CD4-positive, alpha-beta T cell treated with Interleukin-15 for 1 hour (primary cell): ENCODE data around the gene VPS18.
A peak's percentile ranks its signal among the peaks of the same experiment; 100 is the strongest.

Experiments used
- DNase-seq: peaks from one replicate; pipeline ENCODE4 v3.0.0-alpha.2; 2020

The VPS18 gene

GRCh38 chr15:40940296-40940801 is 46.1 kb downstream of the VPS18 start:
- DNase-seq, result no peak

GRCh38 chr15:40941068-40941527 is 46.8 kb downstream of the VPS18 start:
- no peak for DNase-seq

GRCh38 chr15:40941528-40942336 is 47.5 kb downstream of the VPS18 start:
- peak; percentile 72 for DNase-seq

- DNase-seq, result no peak
These were observed 48.1 kb downstream of the VPS18 start for GRCh38 chr15:40942337-40942854.

GRCh38 chr15:40942878-40943277 is 48.6 kb downstream of the VPS18 start:
- DNase-seq, result no peak

GRCh38 chr15:40943764-40944365 is 49.6 kb downstream of the VPS18 start:
- DNase-seq, result no peak

GRCh38 chr15:40944510-40945296 is 50.5 kb downstream of the VPS18 start:
- DNase-seq, result no peak

- peak; percentile 0 for DNase-seq
These were observed 54.6 kb downstream of the VPS18 start for GRCh38 chr15:40948706-40949473.

GRCh38 chr15:40949756-40950207 is 55.5 kb downstream of the VPS18 start:
- no peak for DNase-seq

GRCh38 chr15:40951764-40952163 is 57.5 kb downstream of the VPS18 start:
- DNase-seq, result no peak

- no peak for DNase-seq
These were observed 58.2 kb downstream of the VPS18 start for GRCh38 chr15:40952301-40952900.

GRCh38 chr15:40952901-40953712 is 58.9 kb downstream of the VPS18 start, which contains the start of gene CHAC1:
CHAC1 (plus strand) TSS chr15:40953471; CDS start chr15:40953584, 113 bp downstream.
- DNase-seq, result peak; percentile 96
